HG02588 (cell line): ENCODE results near the gene BPI.
"Not testable (repeated sequence)": the region's sequence is repeated elsewhere in the genome, so short reads cannot be mapped to it uniquely, and the experiment has no call there.

Source experiments
- ATAC-seq: cut with Tn5 transposase; IDR thresholded peaks from one replicate; pipeline ENCODE4 v1.9.1; 2021; ENCODE audit warnings: mild to moderate bottlenecking, moderate library complexity; ENCODE audit not compliant: unreplicated experiment

BPI gene

GRCh38 chr20:38302786-38303185 is 1.2 kb upstream of the BPI start:
- no peak for ATAC-seq

GRCh38 chr20:38304845-38305447 is 990 bp downstream of the BPI start:
- ATAC-seq, result no peak

GRCh38 chr20:38305541-38305940 is 1.6 kb downstream of the BPI start:
- ATAC-seq, result no peak

GRCh38 chr20:38306379-38306778 is 2.4 kb downstream of the BPI start:
- ATAC-seq, result no peak

GRCh38 chr20:38307371-38308046 is 3.6 kb downstream of the BPI start:
- ATAC-seq, result no peak

- no peak for ATAC-seq
Observed at GRCh38 chr20:38308047-38308438, 4.1 kb downstream of the BPI start.

- ATAC-seq, result no peak
Observed at GRCh38 chr20:38308447-38308846, 4.5 kb downstream of the BPI start.

GRCh38 chr20:38311091-38311490 is 7.1 kb downstream of the BPI start:
- no peak for ATAC-seq

GRCh38 chr20:38311491-38311890 is 7.5 kb downstream of the BPI start:
- no peak for ATAC-seq

- ATAC-seq, result no peak
Observed at GRCh38 chr20:38313676-38314075, 9.7 kb downstream of the BPI start.

- ATAC-seq, result not testable (repeated sequence)
Observed at GRCh38 chr20:38314350-38314749, 10.4 kb downstream of the BPI start.

- ATAC-seq, result no peak
Observed at GRCh38 chr20:38315290-38315966, 11.5 kb downstream of the BPI start.

- ATAC-seq, result no peak
Observed at GRCh38 chr20:38316341-38316740, 12.4 kb downstream of the BPI start.

- ATAC-seq, result no peak
Observed at GRCh38 chr20:38317422-38317821, 13.5 kb downstream of the BPI start.

- ATAC-seq, result no peak
Observed at GRCh38 chr20:38320221-38320620, 16.3 kb downstream of the BPI start.

GRCh38 chr20:38321959-38322598 is 18.1 kb downstream of the BPI start:
- ATAC-seq, result no peak

- no peak for ATAC-seq
Observed at GRCh38 chr20:38324159-38324558, 20.2 kb downstream of the BPI start.

GRCh38 chr20:38325167-38325566 is 21.2 kb downstream of the BPI start:
- ATAC-seq, result no peak

- no peak for ATAC-seq
Observed at GRCh38 chr20:38325905-38326304, 21.9 kb downstream of the BPI start.

- ATAC-seq, result no peak
Observed at GRCh38 chr20:38326309-38326708, 22.4 kb downstream of the BPI start.

- no peak for ATAC-seq
Observed at GRCh38 chr20:38330638-38331037, 26.7 kb downstream of the BPI start.

- no peak for ATAC-seq
Observed at GRCh38 chr20:38331245-38331644, 27.3 kb downstream of the BPI start.
